CD14-positive monocyte (primary cell): ENCODE measurements around the gene TMEM140. TPM values are rescaled to one million over a fixed set of nuclear protein-coding genes. Genes with fewer than 3 reads are reported as not detected.

ENCODE experiments used
- DNase-seq, 3 donors: peaks; one replicate each; pipeline ENCODE4 v3.0.0-alpha.2; 2011 to 2022
- H2AFZ ChIP-seq: 2 replicates; pipeline ENCODE4 v1.6.0; 2012; ENCODE audit warnings: mild to moderate bottlenecking, low read depth, low read length, inconsistent platforms; ENCODE audit not compliant: insufficient read depth, poor library complexity, severe bottlenecking
- H3K27ac ChIP-seq, 2 donors: 1 replicate in 1 of 2; 2 replicates in 1 of 2; pipeline ENCODE4 v1.5.1; 2012 to 2013; ENCODE audit warnings: low read length in 2 of 2, control low read depth in 1 of 2, inconsistent platforms in 1 of 2, low read depth in 1 of 2, mild to moderate bottlenecking in 1 of 2
- H3K27me3 ChIP-seq, 2 donors: one replicate each; pipeline versions ENCODE4 v1.6.0 to v1.6.1; 2011 to 2013; ENCODE audit warnings: low read length in 2 of 2; ENCODE audit not compliant: control insufficient read depth in 2 of 2, insufficient read depth in 2 of 2
- H3K36me3 ChIP-seq, 2 donors: replicated peaks in 1 of 2; 1 replicate in 1 of 2; 2 replicates in 1 of 2; pipeline versions ENCODE4 v1.5.1 to v1.6.1; 2012 to 2013; ENCODE audit warnings: low read length in 2 of 2, control low read depth in 1 of 2, inconsistent platforms in 1 of 2, mild to moderate bottlenecking in 1 of 2; ENCODE audit not compliant: insufficient read depth in 2 of 2, control insufficient read depth in 1 of 2
- H3K4me1 ChIP-seq, 2 donors: 1 replicate in 1 of 2; 2 replicates in 1 of 2; pipeline versions ENCODE4 v1.5.1 to v1.6.1; 2012 to 2013; ENCODE audit warnings: low read length in 2 of 2, control low read depth in 1 of 2, inconsistent platforms in 1 of 2, mild to moderate bottlenecking in 1 of 2, moderate library complexity in 1 of 2; ENCODE audit not compliant: insufficient read depth in 2 of 2, control insufficient read depth in 1 of 2
- H3K4me2 ChIP-seq: replicated peaks from 2 replicates; pipeline ENCODE3; 2012; ENCODE audit warnings: low read length, moderate library complexity, mild to moderate bottlenecking; ENCODE audit not compliant: poor library complexity, severe bottlenecking; ENCODE audit errors: extremely low read depth
- H3K4me3 ChIP-seq, 3 experiments: fragments of 200-600 bp in 1 of 3; sonication (generic) in 1 of 3; replicated peaks in 1 of 3; 1 replicate in 2 of 3; 2 replicates in 1 of 3; pipeline ENCODE4 v1.5.1; 2011 to 2013; ENCODE audit warnings: low read length in 3 of 3, mild to moderate bottlenecking in 3 of 3, control low read depth in 2 of 3, low read depth in 2 of 3, inconsistent platforms in 1 of 3, moderate library complexity in 1 of 3
- H3K79me2 ChIP-seq: 2 replicates; pipeline ENCODE4 v1.6.0; 2012; ENCODE audit warnings: mild to moderate bottlenecking, control low read depth, inconsistent platforms, low read length, moderate library complexity; ENCODE audit not compliant: insufficient read depth
- H3K9ac ChIP-seq: 2 replicates; pipeline ENCODE4 v1.6.0; 2017; ENCODE audit warnings: low read length, mild to moderate bottlenecking; ENCODE audit not compliant: insufficient read depth, poor library complexity, severe bottlenecking
- H3K9me3 ChIP-seq, 2 donors: replicated peaks in 1 of 2; 1 replicate in 1 of 2; 2 replicates in 1 of 2; pipeline versions ENCODE4 v1.5.1 to v1.6.1; 2012 to 2013; ENCODE audit warnings: low read length in 2 of 2, control low read depth in 1 of 2; ENCODE audit not compliant: control insufficient read depth in 1 of 2, insufficient read depth in 1 of 2
- H4K20me1 ChIP-seq: 2 replicates; pipeline ENCODE4 v1.6.0; 2012; ENCODE audit warnings: mild to moderate bottlenecking, low read length, control low read depth, moderate library complexity; ENCODE audit not compliant: insufficient read depth
- H3K27ac Mint-ChIP-seq, 7 donors: one replicate each; pipeline ENCODE4 v1.8.0; 2020; ENCODE audit warnings: mild to moderate bottlenecking in 7 of 7, mixed read lengths in 7 of 7, moderate library complexity in 6 of 7, inconsistent platforms in 2 of 7
- H3K27me3 Mint-ChIP-seq, 3 donors: one replicate each; pipeline ENCODE4 v1.8.0; 2021 to 2022; ENCODE audit warnings: low read depth in 3 of 3, mild to moderate bottlenecking in 3 of 3, mixed read lengths in 3 of 3, moderate library complexity in 3 of 3, inconsistent platforms in 1 of 3
- H3K36me3 Mint-ChIP-seq, 2 donors: one replicate each; pipeline ENCODE4 v1.8.0; 2020; ENCODE audit warnings: mixed read lengths in 2 of 2, inconsistent platforms in 1 of 2, mild to moderate bottlenecking in 1 of 2
- H3K4me1 Mint-ChIP-seq: one replicate; pipeline ENCODE4 v1.8.0; 2020; ENCODE audit warnings: mild to moderate bottlenecking, mixed read lengths
- H3K4me3 Mint-ChIP-seq, 2 donors: one replicate each; pipeline ENCODE4 v1.8.0; 2020; ENCODE audit warnings: mild to moderate bottlenecking in 2 of 2, mixed read lengths in 2 of 2, moderate library complexity in 1 of 2
- H3K9me3 Mint-ChIP-seq, 7 donors: one replicate each; pipeline ENCODE4 v1.8.0; 2020 to 2022; ENCODE audit warnings: mixed read lengths in 7 of 7, mild to moderate bottlenecking in 6 of 7, moderate library complexity in 6 of 7, inconsistent platforms in 2 of 7
- CTCF ChIP-seq: fragments of 200-600 bp; IDR thresholded peaks from one replicate; pipeline ENCODE4 v1.8.0; 2022; ENCODE audit warnings: antibody characterized with exemption, mild to moderate bottlenecking
- WGBS: methylation state at CpG from one replicate; pipeline ENCODE4 v1.1.5; 2013; ENCODE audit warnings: missing lambda C conversion rate; ENCODE audit not compliant: insufficient coverage; 5-methylcytosine and 5-hydroxymethylcytosine counted together
- intact Hi-C, 2 donors: fragments of 100-400 bp; cut with micrococcal nuclease; formaldehyde crosslinking; loops; one replicate each; pipeline versions ENCODE4 v1.15.0 to v1.15.1; 2023
- polyA plus RNA-seq, 3 donors: library from polyadenylated mRNA; depleted of rRNA in 1 of 3; unstranded in 2 of 3; stranded (reverse) in 1 of 3; fragments of 300-500 nt in 2 of 3; fragments of >200 nt in 1 of 3; fragmentation: Illumina TruSeq in 2 of 3; gene quantifications; 1 replicate in 2 of 3; 2 replicates in 1 of 3; pipeline ENCODE4 v1.2.3, GENCODE V29; 2012 to 2021

Gene TMEM140
- polyA plus RNA-seq, 3 donors = 2.9 to 14.7 (median 10.6) TPM

DNA sequence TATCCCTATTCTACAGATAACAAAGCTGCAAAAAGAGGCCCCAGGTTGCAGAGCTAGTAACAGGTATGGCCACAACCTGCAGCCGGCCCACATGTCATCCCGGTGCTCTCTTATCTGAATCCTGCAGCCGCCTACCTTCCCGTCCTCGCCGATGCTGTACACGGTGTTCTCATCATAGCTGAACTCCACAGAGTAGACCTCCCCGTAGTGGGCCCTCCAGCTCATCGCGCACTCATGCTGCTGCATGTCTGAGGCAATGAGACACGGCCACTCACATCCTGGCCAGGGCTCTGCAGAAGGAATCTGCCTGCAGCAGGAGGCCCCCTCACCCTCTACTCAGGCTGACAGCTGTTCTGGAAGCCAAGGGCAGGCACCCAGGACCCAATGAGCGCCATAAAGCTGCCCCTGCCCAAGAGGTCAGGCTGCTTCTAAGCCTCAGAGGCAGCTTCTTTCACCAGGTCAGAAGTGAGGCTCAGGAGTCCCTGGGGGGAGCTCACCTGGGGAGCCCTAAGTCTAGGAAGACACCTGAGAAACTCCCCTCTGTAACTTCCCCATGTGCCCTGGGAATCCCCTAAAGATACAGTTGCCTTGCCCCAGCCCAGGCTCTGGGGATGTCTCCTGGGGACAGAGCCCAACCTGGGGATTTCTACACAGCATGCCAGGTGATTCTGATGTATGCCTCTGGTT, 40.6 kb downstream of the TMEM140 start:
- no peak overlapping the region for H3K4me3 Mint-ChIP-seq
- H3K4me2 ChIP-seq = no peak overlapping the region

GRCh38 chr7:135189221-135189662, 41.4 kb downstream of the TMEM140 start:
- H3K4me2 ChIP-seq = no peak overlapping the region

More for the DNA sequence above, 40.6 kb downstream of the TMEM140 start:
- whole genome bisulfite sequencing = 98% methylated on average over 12 of the region's 12 CpGs
- H3K27me3 Mint-ChIP-seq = no peaks in the 10 kb centered on the region
- no peaks in the 10 kb centered on the region for H4K20me1 ChIP-seq
- no peak overlapping the region for H3K27ac Mint-ChIP-seq
- H3K4me1 Mint-ChIP-seq = no peaks in the 10 kb centered on the region
- no peaks in the 10 kb centered on the region for H3K27me3 ChIP-seq
- TF ChIP-seq CTCF = no peak
- peaks cover 4 to 9% of the 10 kb centered on the region in 2 donors for H3K9me3 ChIP-seq
- H3K36me3 ChIP-seq = peaks cover 92 to 100% of the 10 kb centered on the region in 2 donors
- H3K9ac ChIP-seq = no peak overlapping the region
- H3K36me3 Mint-ChIP-seq = peaks cover 98 to 100% of the 10 kb centered on the region in 2 donors
- no peaks in the 10 kb centered on the region for H3K79me2 ChIP-seq
- H2AFZ ChIP-seq = no peak overlapping the region
- DNase-seq = no peak
- intact Hi-C loops = no loop called here
- no peak overlapping the region for H3K27ac ChIP-seq
- no peaks in the 10 kb centered on the region for H3K4me1 ChIP-seq
- no peak overlapping the region for H3K4me3 ChIP-seq
- H3K9me3 Mint-ChIP-seq = peaks cover 4 to 12% (median 10%) of the 10 kb centered on the region in 7 donors

More at GRCh38 chr7:135189221-135189662, 41.4 kb downstream of the TMEM140 start:
- Mint-ChIP-seq H3K27me3 (no peaks in the 10 kb centered on the region), H3K36me3 (peaks cover 98 to 100% of the 10 kb centered on the region in 2 donors), H3K9me3 (peaks cover 0 to 6% (median 4%) of the 10 kb centered on the region in 7 donors), H3K4me3 (no peak overlapping the region), H3K4me1 (no peaks in the 10 kb centered on the region), H3K27ac (no peak overlapping the region)
- DNase-seq = no peak
- Histone ChIP-seq H3K9me3 (peaks cover 0 to 6% of the 10 kb centered on the region in 2 donors), H3K36me3 (peaks cover 93 to 100% of the 10 kb centered on the region in 2 donors), H3K79me2 (no peaks in the 10 kb centered on the region), H3K27ac (no peak overlapping the region), H2AFZ (no peak overlapping the region), H3K4me3 (no peak overlapping the region), H3K27me3 (no peaks in the 10 kb centered on the region), H3K4me1 (no peaks in the 10 kb centered on the region), H3K9ac (no peak overlapping the region), H4K20me1 (no peaks in the 10 kb centered on the region)
- TF ChIP-seq CTCF = no peak
- intact Hi-C loops = no loop called here
- WGBS = 96% methylated on average over 4 of the region's 6 CpGs
